HG03139 (cell line): ENCODE measurements around the gene ACYP2.

Experiments used
- ATAC-seq: cut with Tn5 transposase; IDR thresholded peaks from one replicate; pipeline ENCODE4 v1.9.1; 2021; ENCODE audit not compliant: unreplicated experiment

Gene ACYP2

DNA sequence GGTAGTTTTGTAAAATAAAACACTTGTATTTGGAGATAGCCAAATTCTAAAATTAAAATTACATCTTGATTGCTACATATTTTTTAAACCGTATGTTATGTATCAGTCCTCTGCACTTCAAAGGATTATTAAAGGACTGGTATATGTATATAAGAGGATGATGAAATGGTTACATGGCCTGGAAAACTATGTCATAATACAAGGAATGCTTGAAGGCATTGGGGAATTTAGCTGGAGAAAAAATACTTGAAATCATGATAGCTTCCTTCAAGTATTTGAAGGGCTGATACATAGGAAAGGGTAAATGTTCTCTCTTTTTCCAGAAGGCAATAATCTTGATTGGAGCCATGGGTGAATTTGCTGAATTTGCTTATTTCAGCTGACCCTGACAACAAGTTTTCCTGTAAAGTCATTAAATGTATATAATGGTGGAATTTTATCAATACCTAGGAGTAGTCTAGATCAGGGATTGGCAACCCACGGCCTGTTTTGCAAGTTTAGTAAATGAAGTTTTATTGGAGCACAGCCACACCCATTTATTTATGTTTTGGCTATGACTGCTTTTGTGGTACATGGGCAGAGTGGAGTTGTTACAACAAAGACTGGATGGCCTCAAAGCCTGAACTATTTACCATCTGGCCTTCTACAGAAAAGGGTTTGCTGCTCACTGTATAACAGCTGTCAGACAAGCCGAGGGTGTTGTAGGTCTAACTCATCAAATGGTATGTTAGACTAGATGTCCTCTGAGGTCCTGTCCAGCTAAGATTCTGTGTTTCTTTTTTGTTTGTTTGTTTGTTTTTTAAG lies 34.4 kb downstream of the ACYP2 start:
- no peak for ATAC-seq

DNA sequence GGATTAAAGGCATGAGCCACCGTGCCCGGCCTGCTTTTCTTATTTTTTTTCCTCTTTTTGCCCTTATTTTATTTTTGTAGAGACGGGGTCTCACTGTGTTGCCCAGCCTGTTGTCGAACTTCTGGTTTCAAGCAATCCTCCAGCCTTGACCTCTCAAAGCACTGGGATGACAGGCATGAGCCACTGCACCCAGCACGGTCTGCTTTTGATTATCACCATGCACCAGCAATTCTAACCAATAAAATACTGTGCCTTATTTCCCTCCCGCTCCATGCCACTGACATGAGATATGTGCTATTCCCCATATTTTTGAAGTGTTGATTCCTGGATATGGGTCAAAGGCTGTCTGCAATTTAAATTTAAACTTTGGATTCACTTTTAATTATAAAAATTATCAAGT lies 42.9 kb downstream of the ACYP2 start:
- no peak for ATAC-seq

DNA sequence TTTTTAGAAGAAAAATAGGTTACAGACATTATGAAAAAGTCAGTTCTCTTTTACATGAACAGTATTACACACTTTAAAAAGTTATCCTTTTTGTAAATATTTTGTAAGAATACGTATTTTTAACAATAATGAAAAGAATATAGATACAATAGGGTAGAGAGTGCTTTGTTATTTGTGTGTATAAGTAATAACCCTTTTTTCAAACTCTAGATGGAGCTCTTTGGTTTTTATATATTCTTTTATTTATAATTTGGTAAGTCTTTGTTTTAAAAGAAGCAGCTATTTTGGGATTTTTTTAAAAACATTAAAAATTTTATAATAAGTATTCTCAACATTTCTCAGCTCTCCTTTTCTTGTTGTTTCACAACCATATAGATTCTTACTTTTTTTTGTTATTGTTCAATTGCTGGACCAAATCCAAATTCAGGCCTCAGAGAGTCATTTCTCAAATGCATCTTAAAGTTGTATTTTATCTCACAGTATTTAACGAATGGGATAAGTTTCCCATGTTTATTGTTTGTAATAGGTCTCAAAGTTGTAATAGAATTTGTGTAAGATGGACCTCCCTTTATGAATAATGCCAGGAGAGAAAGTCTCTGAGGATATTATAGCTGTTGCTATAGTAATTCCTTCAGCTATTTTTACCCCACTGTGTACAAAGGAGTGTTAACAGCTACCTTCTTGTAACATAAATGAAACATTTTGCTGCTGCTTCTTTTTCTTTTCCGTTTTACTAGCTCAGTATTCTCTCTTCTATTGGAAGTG lies 46.4 kb downstream of the ACYP2 start:
- ATAC-seq = no peak

DNA sequence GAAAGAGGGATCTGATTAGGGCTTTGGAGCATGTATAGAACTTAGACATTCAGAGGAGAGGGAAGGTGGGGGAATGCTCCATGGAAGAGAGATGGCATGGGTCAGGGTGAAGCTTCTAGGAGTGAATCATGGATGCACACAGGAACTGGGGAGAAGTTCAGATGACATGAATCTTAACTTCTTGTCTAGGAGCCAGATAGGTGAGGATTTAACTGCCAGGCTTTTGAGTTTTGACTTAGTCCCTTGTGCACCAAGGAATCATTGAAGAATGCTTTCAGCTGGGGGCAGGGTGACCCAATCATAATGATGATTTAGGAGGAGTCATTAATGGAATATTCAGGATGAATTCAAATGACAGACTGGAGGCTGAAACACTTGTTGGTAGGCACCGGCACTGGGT lies 48.7 kb downstream of the ACYP2 start:
- ATAC-seq = no peak

DNA sequence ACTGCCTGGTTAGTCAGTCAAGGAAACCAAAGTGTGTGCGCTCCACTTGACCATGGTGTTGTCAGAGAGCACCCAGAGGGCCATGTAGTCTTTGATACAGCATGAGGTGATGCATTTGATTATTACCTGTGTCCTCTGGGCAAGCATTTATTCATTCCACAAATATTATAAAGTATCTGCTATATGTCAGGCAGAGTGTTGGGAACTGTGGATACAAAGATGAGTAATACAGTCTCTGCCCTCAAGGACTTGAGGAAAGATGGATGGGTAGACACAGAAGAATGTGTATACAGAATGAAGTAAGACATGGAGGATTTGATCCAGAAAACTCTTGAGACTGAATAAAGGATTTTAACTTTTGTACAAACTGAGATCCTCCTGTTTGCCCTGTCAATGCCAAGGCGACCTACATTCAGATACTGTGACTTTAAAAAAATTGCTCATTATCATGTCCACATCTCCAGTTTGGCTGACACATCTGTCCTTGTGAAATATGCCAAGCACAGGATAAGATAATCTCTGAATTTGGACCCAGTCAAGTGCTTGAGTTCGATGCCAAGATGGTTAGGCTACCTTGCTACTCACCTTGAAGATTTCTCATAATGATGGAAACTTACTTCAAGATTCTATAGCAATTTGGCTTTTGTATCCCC lies 50.8 kb downstream of the ACYP2 start:
- no peak for ATAC-seq

DNA sequence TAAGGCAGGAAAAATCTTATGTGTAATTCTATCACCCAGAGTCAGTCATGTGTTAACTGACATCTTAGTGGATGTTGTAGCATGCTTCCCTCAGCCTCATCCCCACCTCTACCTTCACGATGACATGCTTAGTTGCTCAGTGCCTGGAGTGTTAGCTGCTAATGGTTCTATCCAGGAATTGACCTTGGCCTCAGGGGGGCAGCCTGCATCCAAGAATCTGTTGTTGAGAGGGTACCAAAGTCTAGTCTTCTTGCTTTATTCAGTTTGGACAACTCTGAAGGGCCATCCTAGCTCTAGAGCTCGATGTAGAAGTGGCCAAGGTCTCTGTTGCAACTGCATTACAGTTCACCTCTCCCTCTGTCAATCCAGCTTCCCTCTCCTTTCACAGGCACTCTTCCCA lies 61.2 kb downstream of the ACYP2 start:
- no peak for ATAC-seq

DNA sequence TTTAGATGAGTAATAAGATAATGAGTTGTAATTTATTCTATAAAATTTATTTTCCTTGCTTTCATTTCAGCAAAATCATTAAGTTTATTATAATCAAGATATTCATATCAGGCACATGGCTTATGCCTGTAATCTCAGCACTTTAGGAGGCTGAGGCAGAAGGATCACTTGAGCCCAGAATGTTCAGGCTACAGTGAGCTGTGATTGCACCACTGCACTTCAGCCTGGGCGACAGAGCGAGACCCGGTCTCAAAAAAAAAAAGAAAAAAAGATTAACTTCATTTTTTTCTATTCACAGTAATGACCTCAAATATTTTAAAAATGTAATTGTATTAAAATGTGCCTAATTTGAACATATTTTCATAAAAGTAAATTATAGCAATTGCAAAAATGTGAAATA lies 67.9 kb downstream of the ACYP2 start:
- no peak for ATAC-seq

DNA sequence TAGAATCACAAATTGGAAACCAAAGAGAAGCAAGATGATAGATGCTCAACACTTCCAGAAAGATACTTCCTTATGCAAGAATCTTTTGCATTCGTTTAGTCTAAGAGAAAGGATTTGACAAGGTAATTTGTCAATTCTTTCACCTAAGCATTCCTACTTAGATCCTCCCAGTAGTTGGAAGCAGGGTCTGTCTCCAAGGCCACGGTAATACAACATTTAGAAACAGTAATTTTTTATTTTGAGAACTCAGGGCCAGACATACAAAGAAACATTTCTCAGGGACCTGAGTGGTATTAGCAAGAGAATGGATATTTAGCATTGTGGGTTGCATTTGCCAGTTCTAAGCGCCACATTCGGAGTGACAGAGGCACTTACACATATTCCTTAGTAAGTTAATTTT lies 68.6 kb downstream of the ACYP2 start:
- no peak for ATAC-seq

DNA sequence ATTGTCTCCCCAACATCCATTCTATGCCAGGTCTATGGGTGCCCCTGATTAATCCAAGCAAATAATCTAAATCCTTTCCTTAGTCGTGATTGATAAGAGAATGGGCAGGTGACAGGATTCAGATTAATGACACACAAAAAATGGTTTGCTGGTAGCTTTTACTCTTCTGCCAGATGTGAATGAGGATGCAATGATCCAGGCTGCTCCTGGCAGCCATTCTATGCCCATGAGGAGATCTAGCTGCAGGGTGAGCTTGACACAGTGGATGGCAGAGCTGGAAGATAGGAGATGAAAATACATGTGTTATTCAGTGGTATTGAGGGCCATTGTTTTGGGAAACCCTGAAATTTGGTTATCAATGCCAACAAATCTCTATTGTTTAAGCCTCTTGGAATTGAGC lies 69.7 kb downstream of the ACYP2 start:
- ATAC-seq = no peak

DNA sequence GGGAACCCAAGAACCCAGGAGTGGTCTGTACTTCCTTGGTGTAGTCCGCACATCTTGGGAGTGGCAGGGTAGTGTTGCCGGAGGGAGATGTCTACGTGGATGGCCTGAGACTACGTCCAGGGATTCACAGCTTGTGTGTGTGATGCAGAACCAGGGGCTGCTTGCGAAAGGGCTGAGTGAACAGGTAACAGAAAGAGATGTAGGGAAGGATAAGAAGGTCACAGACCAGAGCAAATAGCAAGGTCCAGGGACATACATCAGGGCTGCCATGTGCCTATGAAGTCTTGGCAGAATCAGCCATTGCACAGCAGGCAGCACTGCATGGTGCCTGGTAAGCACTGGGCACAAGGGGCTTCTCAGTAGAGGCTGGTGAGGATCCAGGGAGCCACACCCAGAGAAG lies 71.9 kb downstream of the ACYP2 start:
- no peak for ATAC-seq

DNA sequence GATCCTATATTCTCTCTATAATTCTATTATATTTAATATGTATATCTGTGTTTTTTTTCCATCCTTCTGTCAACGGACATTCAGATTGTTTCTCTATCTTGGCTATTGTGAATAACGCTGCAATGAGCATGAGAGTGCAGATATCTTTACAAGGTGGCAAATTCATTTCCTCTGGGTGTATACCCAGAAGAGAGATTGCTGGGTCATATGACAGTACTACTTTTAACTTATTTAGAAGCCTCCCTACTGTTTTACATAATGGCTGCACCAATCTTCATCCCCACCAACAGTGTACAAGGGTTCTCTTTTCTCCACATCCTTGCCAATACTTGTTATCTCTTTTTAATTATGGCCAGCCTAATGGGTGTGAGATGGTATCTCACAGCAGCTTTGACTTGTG lies 74.1 kb downstream of the ACYP2 start:
- ATAC-seq = no peak

DNA sequence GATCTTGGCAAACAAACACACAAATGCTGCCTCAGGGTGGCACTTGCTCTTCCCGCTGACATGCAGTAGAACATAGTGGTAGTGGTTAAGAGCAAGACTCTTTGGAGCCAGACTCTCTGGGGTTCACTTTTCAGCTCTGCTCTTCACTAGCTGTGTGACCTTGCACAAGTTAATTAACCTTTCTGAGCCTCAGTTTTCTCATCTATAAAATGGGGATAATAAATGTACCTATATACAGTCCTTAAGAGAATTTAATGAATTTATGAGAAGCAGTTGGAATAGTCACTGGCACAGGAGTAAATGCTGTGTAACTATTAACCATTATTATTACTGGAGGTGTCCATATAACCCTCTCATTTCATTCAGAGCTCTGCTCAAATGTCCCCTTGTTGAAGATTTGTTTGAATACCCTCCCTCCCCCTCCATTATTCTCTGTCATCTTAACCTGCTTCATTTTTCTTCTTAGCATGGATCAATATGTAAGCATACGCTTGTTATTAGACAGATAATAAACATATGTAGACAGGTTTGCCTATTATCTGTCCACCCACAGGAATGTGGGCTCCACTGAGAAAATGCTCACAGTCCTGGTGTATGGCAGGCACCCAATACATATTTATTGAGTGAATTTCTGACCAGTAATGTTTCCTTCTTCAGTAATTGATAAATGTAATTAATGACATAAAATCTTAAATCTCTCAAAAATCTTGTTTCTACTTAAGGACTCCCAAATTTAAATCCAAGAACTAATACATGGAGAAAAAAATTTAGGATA lies 76.1 kb downstream of the ACYP2 start:
- no peak for ATAC-seq

DNA sequence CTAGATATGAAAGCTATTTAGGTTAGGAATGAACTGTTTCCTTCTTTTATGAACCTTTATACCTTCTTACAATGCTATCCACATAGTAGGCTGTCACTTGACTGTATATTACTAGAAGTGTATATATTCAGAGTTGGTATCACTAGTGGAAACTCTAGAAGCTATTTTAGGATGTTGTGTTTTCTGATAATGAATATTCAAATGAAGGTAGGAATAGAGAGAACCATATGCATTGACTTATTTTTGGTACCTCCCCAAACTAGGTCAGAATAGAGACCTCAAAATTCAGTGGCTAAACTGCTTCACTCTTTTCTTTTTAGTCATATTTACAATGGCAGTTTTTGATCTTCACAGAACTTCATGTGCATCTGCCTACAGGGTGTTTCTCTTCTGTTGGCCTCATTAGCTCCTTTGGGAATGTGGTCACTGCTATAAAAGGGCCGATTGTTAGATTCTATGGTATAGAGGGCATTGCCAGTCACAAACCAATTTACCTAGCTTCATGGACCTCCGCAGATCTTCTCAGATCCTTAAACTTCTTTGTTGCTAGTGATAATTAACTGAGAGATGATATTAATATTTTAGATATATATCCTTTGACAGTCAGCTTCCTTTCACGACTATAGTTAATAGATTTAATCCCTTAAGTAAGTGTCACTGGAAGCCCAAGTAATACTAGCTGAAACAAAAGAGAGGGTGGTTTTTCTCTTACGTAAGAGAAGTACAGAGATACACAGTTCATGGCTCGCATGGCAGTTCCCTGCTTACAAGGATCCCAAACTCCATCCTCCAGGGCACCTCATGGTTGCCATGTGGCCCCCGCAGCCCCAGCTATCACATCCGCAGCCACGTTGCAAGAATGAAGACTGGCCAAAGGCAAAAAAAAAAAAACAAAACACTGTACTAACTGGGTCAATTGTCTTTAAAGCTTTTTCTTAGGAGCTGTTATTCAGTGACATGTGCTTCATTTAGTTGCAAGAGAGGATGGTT lies 79.6 kb downstream of the ACYP2 start:
- ATAC-seq = no peak

DNA sequence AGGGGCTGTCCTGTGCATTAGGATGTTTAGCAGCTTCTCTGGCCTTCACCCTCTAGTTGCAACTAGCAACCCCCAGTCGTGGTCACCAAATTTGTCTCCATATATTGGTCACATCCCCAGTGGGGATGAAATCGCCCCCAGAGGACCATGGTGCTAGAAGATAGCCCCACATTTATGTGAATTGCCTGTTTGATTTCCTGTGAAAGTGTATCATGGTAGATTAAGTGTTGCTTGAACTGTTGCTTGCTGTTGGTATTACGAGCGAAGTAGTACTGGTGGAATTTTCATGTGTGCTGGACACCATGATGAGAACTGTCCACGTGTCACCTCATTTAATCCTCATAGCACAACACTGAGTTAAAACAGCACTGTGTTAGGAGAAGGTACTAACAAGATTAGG lies 81.2 kb downstream of the ACYP2 start:
- no peak for ATAC-seq

DNA sequence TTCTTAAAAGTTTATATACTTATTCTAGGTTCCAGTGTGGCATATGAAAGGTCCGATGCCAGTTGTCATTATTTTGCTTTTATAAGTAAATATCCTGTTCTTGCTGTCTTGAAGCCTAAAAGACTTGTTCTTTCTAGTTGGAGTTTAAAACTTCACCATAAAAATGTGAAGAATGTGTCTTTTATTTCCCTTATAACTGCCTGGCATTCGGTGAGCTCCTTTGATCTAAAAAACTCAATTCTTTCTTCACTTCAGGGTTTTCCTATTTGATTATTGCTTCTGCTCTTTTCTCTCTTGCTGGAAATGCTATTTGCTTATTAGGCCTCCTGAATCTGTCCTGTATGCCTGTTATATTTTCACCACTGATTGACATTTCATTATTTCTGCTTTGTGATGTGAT lies 89.1 kb downstream of the ACYP2 start:
- ATAC-seq = no peak

DNA sequence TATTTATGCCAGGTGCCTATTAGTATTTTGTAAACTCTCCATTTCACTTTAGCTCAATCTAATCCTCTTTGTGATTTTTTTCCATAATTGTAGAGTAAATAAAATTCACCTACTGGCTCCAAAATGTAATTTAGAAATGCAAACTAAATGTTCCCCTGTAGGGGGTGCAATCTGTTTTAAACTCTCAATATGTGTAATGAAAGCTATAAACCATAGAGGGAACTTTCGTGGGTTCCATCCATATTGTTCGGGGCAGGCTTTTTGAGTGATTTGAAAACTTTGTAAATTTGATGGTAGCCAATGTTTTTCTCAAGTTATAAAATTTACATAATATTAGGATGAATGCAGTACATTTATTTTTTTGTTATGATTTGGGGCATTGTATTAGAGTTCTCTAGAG lies 91.2 kb downstream of the ACYP2 start:
- ATAC-seq = peak; percentile 65

DNA sequence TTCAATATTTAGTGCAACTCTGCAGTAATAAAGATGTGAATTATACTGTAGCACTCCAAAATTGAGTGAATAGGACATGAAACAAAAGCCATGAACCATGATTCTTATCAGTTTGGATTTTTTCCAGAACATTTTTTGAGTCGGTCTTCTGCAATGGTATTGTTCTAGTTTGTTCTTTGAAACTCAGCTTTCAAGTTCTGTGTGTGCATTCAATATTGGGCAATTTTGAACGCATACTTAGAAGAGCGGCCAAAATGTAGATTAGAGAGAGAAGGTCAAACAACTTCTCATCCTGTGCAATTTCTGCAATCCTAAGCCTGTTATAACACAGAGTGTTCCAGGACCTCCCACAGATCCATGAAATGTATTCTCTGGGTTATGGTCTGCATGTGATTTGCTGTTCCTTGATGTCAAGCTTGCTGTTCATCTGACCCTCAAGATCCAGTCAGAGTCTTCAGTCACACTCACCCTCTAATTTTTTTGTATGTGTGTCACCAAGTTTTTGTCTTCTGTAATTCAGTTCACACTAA lies 92.3 kb downstream of the ACYP2 start:
- no peak for ATAC-seq

DNA sequence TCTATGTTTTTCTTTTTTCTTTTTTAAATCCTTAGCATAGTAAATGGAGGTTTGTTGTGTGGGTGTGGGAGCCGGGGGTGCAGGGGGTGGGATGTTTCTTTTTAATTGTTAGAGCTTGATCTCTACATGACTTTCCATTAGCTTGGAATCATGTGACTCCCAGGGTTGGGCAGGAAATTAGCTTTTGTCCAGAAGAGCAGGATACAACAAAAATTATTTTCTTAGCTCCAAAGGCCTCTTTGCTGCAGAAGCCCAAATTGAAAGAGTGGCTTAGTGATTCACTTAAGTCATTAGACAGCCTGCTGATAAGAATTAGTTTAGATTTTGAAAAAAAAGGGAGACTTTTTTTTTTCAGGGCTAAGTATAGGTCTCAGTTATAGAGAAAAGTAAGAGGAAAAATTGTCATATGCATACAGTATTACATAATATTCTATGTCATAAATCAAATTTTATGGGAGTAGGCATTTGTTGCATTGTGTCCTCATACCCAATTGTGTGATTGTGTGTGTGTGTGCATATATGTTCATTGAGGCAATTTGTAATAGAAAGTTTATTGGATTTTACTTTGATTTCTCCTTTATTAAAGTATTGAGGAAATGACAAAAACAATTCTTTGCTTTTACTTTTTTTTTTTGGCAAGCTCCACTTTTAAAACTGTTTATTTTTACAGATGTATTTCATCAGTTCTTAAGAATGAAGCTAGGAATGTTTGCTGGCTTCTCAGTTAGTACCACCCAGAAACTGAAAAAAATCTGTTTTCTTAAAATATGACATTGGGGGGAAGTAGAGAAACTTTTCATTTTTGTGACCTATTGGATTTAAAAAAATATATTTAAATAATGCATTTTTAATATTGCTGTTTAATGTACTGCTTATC lies 93.2 kb downstream of the ACYP2 start:
- ATAC-seq = no peak

DNA sequence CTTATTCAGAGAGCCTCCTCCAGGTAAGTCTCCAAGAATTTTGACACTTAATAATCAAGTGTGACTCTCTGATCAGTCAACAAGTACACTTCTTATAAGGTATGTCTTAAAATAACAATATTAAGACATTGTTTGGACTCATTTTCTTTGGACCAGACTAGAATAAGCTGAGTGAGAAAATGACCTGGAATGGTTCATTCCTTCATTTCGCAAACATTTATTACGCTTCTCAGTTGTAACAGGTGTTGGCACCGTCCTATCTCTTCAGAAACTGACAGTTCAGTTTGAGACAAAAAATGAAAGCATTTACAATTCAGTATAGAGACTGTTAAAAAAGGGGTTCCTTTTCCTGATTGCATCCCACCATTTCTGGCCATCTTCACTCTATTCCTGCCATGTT lies 94.0 kb downstream of the ACYP2 start:
- no peak for ATAC-seq
